HepG2 (cell line): ENCODE results near the gene IQSEC1. TPM values are rescaled to one million over a fixed set of nuclear protein-coding genes. Genes with fewer than 3 reads are reported as not detected.

Experiments used
- ESRRA ChIP-seq: sonication (generic); formaldehyde crosslinking; IDR thresholded peaks from 2 replicates; pipeline ENCODE4 v1.5.1; 2020; ENCODE audit warnings: mild to moderate bottlenecking, low read depth, missing genetic modification reagents
- FOXK1 ChIP-seq: sonication (generic); formaldehyde crosslinking; IDR thresholded peaks from 2 replicates; pipeline ENCODE4 v1.4.0; 2020; ENCODE audit warnings: low read depth, missing genetic modification reagents, borderline replicate concordance
- FOXP1 ChIP-seq, 2 experiments: fragments of 450-650 bp in 1 of 2; IDR thresholded peaks; 2 replicates each; pipeline ENCODE4 v1.6.1; 2017 to 2018; ENCODE audit warnings: antibody characterized with exemption in 1 of 2
- GABPA ChIP-seq, 2 experiments: IDR thresholded peaks; 2 replicates each; pipeline ENCODE4 v1.6.1; 2011 to 2016; ENCODE audit warnings: low read depth in 2 of 2, low read length in 1 of 2, missing biosample characterization in 1 of 2, missing genetic modification characterization in 1 of 2
- GATAD2A ChIP-seq: IDR thresholded peaks from 2 replicates; pipeline ENCODE4 v1.6.1; 2016
- IRF1 ChIP-seq: sonication (generic); formaldehyde crosslinking; IDR thresholded peaks from 2 replicates; pipeline ENCODE4 v1.4.0; 2020; ENCODE audit warnings: low read depth, mild to moderate bottlenecking, missing genetic modification reagents
- MBNL3 ChIP-seq: fragments of 250-450 bp; sonication (Bioruptor Pico); conservative IDR thresholded peaks from 2 replicates; pipeline ENCODE4 v1.8.0; 2022; ENCODE audit warnings: mild to moderate bottlenecking, inconsistent platforms
- NFKB2 ChIP-seq: sonication (generic); formaldehyde crosslinking; IDR thresholded peaks from 2 replicates; pipeline ENCODE4 v1.4.0; 2020; ENCODE audit warnings: missing genetic modification reagents, borderline replicate concordance
- ONECUT2 ChIP-seq: sonication (generic); formaldehyde crosslinking; IDR thresholded peaks from 2 replicates; pipeline ENCODE4 v1.4.0; 2020; ENCODE audit warnings: missing genetic modification reagents
- RBAK ChIP-seq: sonication (generic); formaldehyde crosslinking; IDR thresholded peaks from 2 replicates; pipeline ENCODE4 v1.5.1; 2020; ENCODE audit warnings: mild to moderate bottlenecking, missing genetic modification reagents
- RELA ChIP-seq: sonication (generic); formaldehyde crosslinking; IDR thresholded peaks from 2 replicates; pipeline ENCODE4 v1.4.0; 2020; ENCODE audit warnings: missing genetic modification reagents
- RFX1 ChIP-seq: fragments of 450-650 bp; IDR thresholded peaks from 2 replicates; pipeline ENCODE4 v1.6.1; 2017
- SP2 ChIP-seq: sonication (generic); formaldehyde crosslinking; IDR thresholded peaks from 2 replicates; pipeline ENCODE4 v1.5.1; 2020; ENCODE audit warnings: mild to moderate bottlenecking, missing genetic modification reagents
- TEAD3 ChIP-seq: optimal IDR thresholded peaks from 2 replicates; pipeline ENCODE3; 2016; ENCODE audit warnings: borderline replicate concordance
- XRCC5 ChIP-seq: fragments of 200-400 bp; formaldehyde crosslinking; optimal IDR thresholded peaks from 2 replicates; pipeline ENCODE3; 2017; ENCODE audit warnings: mild to moderate bottlenecking, low read length
- YEATS4 ChIP-seq: sonication (generic); formaldehyde crosslinking; IDR thresholded peaks from 2 replicates; pipeline ENCODE4 v1.4.0; 2020; ENCODE audit warnings: missing genetic modification reagents, borderline replicate concordance
- ZNF430 ChIP-seq: sonication (generic); formaldehyde crosslinking; IDR thresholded peaks from 2 replicates; pipeline ENCODE4 v1.9.0; 2021; ENCODE audit warnings: mild to moderate bottlenecking, missing genetic modification reagents
- ZNF546 ChIP-seq: sonication (generic); formaldehyde crosslinking; conservative IDR thresholded peaks from 2 replicates; pipeline ENCODE4 v1.8.1; 2023; ENCODE audit warnings: mild to moderate bottlenecking, missing genetic modification reagents
- ZNF552 ChIP-seq: sonication (generic); formaldehyde crosslinking; IDR thresholded peaks from 2 replicates; pipeline ENCODE4 v1.9.0; 2022; ENCODE audit warnings: missing genetic modification reagents, mild to moderate bottlenecking, borderline replicate concordance
- ZNF556 ChIP-seq: sonication (generic); formaldehyde crosslinking; IDR thresholded peaks from 2 replicates; pipeline ENCODE4 v1.4.0; 2020; ENCODE audit warnings: mild to moderate bottlenecking, missing genetic modification reagents, borderline replicate concordance
- ZNF850 ChIP-seq: sonication (generic); formaldehyde crosslinking; conservative IDR thresholded peaks from 2 replicates; pipeline ENCODE4 v1.9.0; 2021; ENCODE audit warnings: mild to moderate bottlenecking, missing genetic modification reagents
- ZNF878 ChIP-seq: sonication (generic); formaldehyde crosslinking; IDR thresholded peaks from 2 replicates; pipeline ENCODE4 v1.8.1; 2023; ENCODE audit warnings: mild to moderate bottlenecking, missing genetic modification reagents, moderate library complexity
- polyA plus RNA-seq, 8 experiments: library from polyadenylated mRNA; depleted of rRNA in 3 of 8; stranded (reverse) in 7 of 8; unstranded in 1 of 8; fragments of >200 nt; fragmentation: Illumina TruSeq in 4 of 8; extraction: Trizol in 4 of 8; gene quantifications; 2 replicates each; pipeline versions ENCODE4 v1.2.1 to v1.2.3, GENCODE V29; 2011 to 2016; ENCODE audit warnings: low read depth in 4 of 8, missing spikeins in 1 of 8, mixed read lengths in 1 of 8; ENCODE audit not compliant: insufficient read depth in 1 of 8
- total RNA-seq, 5 experiments: library from RNA; depleted of rRNA; stranded (reverse); fragments of >200 nt; fragmentation: Illumina TruSeq; extraction: Trizol; gene quantifications; 2 replicates each; pipeline ENCODE4 v1.2.3, GENCODE V29; 2016; ENCODE audit warnings: low read depth in 1 of 5
- TF ChIP-seq, protein P1 (sequence below): sonication (generic); formaldehyde crosslinking; IDR thresholded peaks from 2 replicates; pipeline ENCODE4 v1.4.0; 2020; ENCODE audit warnings: missing genetic modification reagents
- TF ChIP-seq, protein P2 (sequence below): sonication (generic); formaldehyde crosslinking; IDR thresholded peaks from 2 replicates; pipeline ENCODE4 v1.4.0; 2020; ENCODE audit warnings: missing genetic modification reagents, borderline replicate concordance
- TF ChIP-seq, protein P3 (sequence below): sonication (generic); formaldehyde crosslinking; IDR thresholded peaks from 2 replicates; pipeline ENCODE4 v1.4.0; 2020; ENCODE audit warnings: missing genetic modification reagents

Gene IQSEC1
- total and polyA plus RNA-seq, 2 of the 13 experiments (the other 11 are each of a cell fraction or from before 2014, with no cell fraction given), result 17.4 to 20.2 TPM

DNA sequence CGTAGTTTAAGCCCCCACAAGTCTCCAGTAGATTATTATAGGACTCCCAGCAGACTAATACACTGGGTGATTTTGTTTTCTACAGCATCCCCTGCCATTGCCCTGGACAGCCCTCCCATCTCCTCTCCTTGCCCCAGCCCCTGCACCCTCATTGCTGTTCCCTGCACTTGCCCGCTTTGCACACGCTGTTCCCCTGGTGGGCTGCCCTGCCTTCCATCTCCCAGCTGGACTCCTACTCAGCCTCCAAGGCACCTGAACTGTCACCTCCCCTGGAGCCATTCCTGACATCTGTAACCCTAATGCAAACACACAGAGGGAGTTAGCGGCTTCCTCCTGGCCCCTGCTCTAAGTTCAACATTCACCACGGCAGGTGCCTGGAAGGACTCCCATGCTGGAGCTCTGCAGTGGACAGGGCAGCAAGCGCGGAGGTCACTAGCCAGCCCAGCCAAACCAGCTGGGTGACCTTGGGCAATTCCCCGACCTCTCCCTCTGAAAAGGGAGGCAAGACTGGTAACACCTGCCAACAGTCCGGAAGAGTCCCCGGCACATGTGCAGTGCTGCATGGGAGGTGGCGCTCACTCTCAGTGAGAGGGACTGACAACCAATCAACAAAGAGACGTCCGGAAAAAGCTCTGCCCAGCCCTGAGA, 38.8 kb upstream of the IQSEC1 start (continued):
- no peak for TF ChIP-seq RELA (CRISPR knock-in tag)
- TF ChIP-seq, protein P1, sequence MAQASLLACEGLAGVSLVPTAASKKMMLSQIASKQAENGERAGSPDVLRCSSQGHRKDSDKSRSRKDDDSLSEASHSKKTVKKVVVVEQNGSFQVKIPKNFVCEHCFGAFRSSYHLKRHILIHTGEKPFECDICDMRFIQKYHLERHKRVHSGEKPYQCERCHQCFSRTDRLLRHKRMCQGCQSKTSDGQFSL (CRISPR knock-in tag), result no peak
- peak; percentile 92 for TF ChIP-seq ESRRA (CRISPR knock-in tag)
- no peak for TF ChIP-seq FOXP1 (IDR thresholded peaks at IDR 0.05)
- TF ChIP-seq FOXP1 (CRISPR knock-in tag; IDR thresholded peaks at IDR 0.05), result no peak
- no peak for TF ChIP-seq RBAK (CRISPR knock-in tag)
- no peak for TF ChIP-seq IRF1
- TF ChIP-seq ZNF430, result 0 out of 2 replicates have a peak, but pooled peaks have one; percentile 30
- TF ChIP-seq ZNF850 (CRISPR knock-in tag), result no peak
- TF ChIP-seq TEAD3 (CRISPR knock-in tag), result peak; percentile 54
- TF ChIP-seq SP2 (CRISPR knock-in tag), result no peak
- no peak for TF ChIP-seq GABPA (IDR thresholded peaks at IDR 0.05; ENCODE audit: low read depth, low read length)
- 0 out of 2 replicates have a peak, but pooled peaks have one; percentile 37 for TF ChIP-seq GABPA (CRISPR knock-in tag; IDR thresholded peaks at IDR 0.05; ENCODE audit: low read depth)
- 0 out of 2 replicates have a peak, but pooled peaks have one; percentile 57 for TF ChIP-seq NFKB2 (CRISPR knock-in tag)
- no peak for TF ChIP-seq ZNF878
- 0 out of 2 replicates have a peak, but pooled peaks have one; percentile 10 for TF ChIP-seq GATAD2A (CRISPR knock-in tag)
- no peak for TF ChIP-seq XRCC5
- TF ChIP-seq FOXK1 (CRISPR knock-in tag), result no peak
- no peak for TF ChIP-seq ZNF552
- no peak for TF ChIP-seq MBNL3 (CRISPR knock-in tag)
- no peak for TF ChIP-seq ZNF546 (CRISPR knock-in tag)
- TF ChIP-seq RFX1, result no peak
- TF ChIP-seq ZNF556 (CRISPR knock-in tag), result no peak
- TF ChIP-seq, protein P2, sequence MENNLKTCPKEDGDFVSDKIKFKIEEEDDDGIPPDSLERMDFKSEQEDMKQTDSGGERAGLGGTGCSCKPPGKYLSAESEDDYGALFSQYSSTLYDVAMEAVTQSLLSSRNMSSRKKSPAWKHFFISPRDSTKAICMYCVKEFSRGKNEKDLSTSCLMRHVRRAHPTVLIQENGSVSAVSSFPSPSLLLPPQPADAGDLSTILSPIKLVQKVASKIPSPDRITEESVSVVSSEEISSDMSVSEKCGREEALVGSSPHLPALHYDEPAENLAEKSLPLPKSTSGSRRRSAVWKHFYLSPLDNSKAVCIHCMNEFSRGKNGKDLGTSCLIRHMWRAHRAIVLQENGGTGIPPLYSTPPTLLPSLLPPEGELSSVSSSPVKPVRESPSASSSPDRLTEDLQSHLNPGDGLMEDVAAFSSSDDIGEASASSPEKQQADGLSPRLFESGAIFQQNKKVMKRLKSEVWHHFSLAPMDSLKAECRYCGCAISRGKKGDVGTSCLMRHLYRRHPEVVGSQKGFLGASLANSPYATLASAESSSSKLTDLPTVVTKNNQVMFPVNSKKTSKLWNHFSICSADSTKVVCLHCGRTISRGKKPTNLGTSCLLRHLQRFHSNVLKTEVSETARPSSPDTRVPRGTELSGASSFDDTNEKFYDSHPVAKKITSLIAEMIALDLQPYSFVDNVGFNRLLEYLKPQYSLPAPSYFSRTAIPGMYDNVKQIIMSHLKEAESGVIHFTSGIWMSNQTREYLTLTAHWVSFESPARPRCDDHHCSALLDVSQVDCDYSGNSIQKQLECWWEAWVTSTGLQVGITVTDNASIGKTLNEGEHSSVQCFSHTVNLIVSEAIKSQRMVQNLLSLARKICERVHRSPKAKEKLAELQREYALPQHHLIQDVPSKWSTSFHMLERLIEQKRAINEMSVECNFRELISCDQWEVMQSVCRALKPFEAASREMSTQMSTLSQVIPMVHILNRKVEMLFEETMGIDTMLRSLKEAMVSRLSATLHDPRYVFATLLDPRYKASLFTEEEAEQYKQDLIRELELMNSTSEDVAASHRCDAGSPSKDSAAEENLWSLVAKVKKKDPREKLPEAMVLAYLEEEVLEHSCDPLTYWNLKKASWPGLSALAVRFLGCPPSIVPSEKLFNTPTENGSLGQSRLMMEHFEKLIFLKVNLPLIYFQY (CRISPR knock-in tag), result no peak
- TF ChIP-seq ONECUT2 (CRISPR knock-in tag), result no peak
- TF ChIP-seq YEATS4, result no peak
- TF ChIP-seq, protein P3, sequence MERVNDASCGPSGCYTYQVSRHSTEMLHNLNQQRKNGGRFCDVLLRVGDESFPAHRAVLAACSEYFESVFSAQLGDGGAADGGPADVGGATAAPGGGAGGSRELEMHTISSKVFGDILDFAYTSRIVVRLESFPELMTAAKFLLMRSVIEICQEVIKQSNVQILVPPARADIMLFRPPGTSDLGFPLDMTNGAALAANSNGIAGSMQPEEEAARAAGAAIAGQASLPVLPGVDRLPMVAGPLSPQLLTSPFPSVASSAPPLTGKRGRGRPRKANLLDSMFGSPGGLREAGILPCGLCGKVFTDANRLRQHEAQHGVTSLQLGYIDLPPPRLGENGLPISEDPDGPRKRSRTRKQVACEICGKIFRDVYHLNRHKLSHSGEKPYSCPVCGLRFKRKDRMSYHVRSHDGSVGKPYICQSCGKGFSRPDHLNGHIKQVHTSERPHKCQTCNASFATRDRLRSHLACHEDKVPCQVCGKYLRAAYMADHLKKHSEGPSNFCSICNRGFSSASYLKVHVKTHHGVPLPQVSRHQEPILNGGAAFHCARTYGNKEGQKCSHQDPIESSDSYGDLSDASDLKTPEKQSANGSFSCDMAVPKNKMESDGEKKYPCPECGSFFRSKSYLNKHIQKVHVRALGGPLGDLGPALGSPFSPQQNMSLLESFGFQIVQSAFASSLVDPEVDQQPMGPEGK (CRISPR knock-in tag), result no peak
